ACC112 (cell line): ENCODE measurements around the gene FANCC.
A peak's percentile ranks its signal among the peaks of the same experiment; 100 is the strongest.

Experiments
- H2AFZ ChIP-seq: fragments of 200-600 bp; sonication (generic); one replicate; pipeline ENCODE4 v1.6.0; 2017; ENCODE audit warnings: antibody characterized with exemption, low read length; ENCODE audit not compliant: unreplicated experiment
- H3K27ac ChIP-seq: fragments of 200-600 bp; sonication (generic); 2 replicates; pipeline ENCODE4 v1.5.1; 2014; ENCODE audit warnings: low read depth, mild to moderate bottlenecking, antibody characterized with exemption, low read length, moderate library complexity
- H3K27me3 ChIP-seq: fragments of 200-600 bp; sonication (generic); 2 replicates; pipeline ENCODE4 v1.6.1; 2014; ENCODE audit warnings: mild to moderate bottlenecking, antibody characterized with exemption, low read length, moderate library complexity, mixed read lengths; ENCODE audit not compliant: insufficient read depth
- H3K36me3 ChIP-seq: fragments of 200-600 bp; sonication (generic); 2 replicates; pipeline ENCODE4 v1.6.1; 2016; ENCODE audit warnings: mild to moderate bottlenecking, antibody characterized with exemption, low read length, moderate library complexity, mixed read lengths; ENCODE audit not compliant: insufficient read depth
- H3K4me1 ChIP-seq: fragments of 200-600 bp; sonication (generic); one replicate; pipeline ENCODE4 v1.6.1; 2016; ENCODE audit warnings: low read length, mixed read lengths; ENCODE audit not compliant: insufficient read depth, unreplicated experiment, control insufficient read depth
- H3K4me3 ChIP-seq: fragments of 200-600 bp; sonication (generic); 2 replicates; pipeline ENCODE4 v1.5.1; 2014; ENCODE audit warnings: mild to moderate bottlenecking, low read depth, low read length
- H3K79me2 ChIP-seq: fragments of 200-600 bp; sonication (generic); one replicate; pipeline ENCODE4 v1.6.0; 2016; ENCODE audit warnings: low read length; ENCODE audit not compliant: control insufficient read depth, unreplicated experiment, insufficient read depth

Gene FANCC

GRCh38 chr9:95132366-95133324 lies 184.9 kb downstream of the FANCC start:
- H3K27me3 ChIP-seq, result no peaks in the 10 kb centered on the region
- H3K4me1 ChIP-seq, result no peaks in the 10 kb centered on the region
- no peak overlapping the region for H2AFZ ChIP-seq
- H3K79me2 ChIP-seq, result no peaks in the 10 kb centered on the region
- no peak overlapping the region for H3K4me3 ChIP-seq
- no peaks in the 10 kb centered on the region for H3K36me3 ChIP-seq
- no peak overlapping the region for H3K27ac ChIP-seq

- no peak overlapping the region for H3K27ac ChIP-seq
- H3K4me3 ChIP-seq, result no peak overlapping the region
- no peaks in the 10 kb centered on the region for H3K4me1 ChIP-seq
- H3K79me2 ChIP-seq, result no peaks in the 10 kb centered on the region
- H3K36me3 ChIP-seq, result no peaks in the 10 kb centered on the region
- H2AFZ ChIP-seq, result no peak overlapping the region
- no peaks in the 10 kb centered on the region for H3K27me3 ChIP-seq
These were observed 186.2 kb downstream of the FANCC start for GRCh38 chr9:95131023-95131943.

GRCh38 chr9:95130484-95130883 lies 187.0 kb downstream of the FANCC start:
- Histone ChIP-seq H3K27ac (no peak overlapping the region), H3K4me3 (no peak overlapping the region), H3K79me2 (no peaks in the 10 kb centered on the region)

GRCh38 chr9:95129476-95130291 lies 187.8 kb downstream of the FANCC start:
- Histone ChIP-seq H2AFZ (no peak overlapping the region), H3K4me1 (no peaks in the 10 kb centered on the region), H3K27me3 (no peaks in the 10 kb centered on the region), H3K36me3 (no peaks in the 10 kb centered on the region), H3K4me3 (no peak overlapping the region), H3K27ac (no peak overlapping the region), H3K79me2 (no peaks in the 10 kb centered on the region)

More at GRCh38 chr9:95130484-95130883, 187.0 kb downstream of the FANCC start:
- H2AFZ ChIP-seq, result no peak overlapping the region
- no peaks in the 10 kb centered on the region for H3K27me3 ChIP-seq
- H3K36me3 ChIP-seq, result no peaks in the 10 kb centered on the region
- no peaks in the 10 kb centered on the region for H3K4me1 ChIP-seq

GRCh38 chr9:95128177-95128524 lies 189.4 kb downstream of the FANCC start:
- Histone ChIP-seq H2AFZ (no peak overlapping the region), H3K27ac (no peak overlapping the region)

GRCh38 chr9:95127249-95128176 lies 190.0 kb downstream of the FANCC start:
- Histone ChIP-seq H2AFZ (peak overlapping the region; percentile 63), H3K36me3 (no peaks in the 10 kb centered on the region), H3K27me3 (no peaks in the 10 kb centered on the region), H3K4me1 (no peaks in the 10 kb centered on the region), H3K79me2 (no peaks in the 10 kb centered on the region), H3K27ac (no peak overlapping the region), H3K4me3 (peak overlapping the region; percentile 69)

More at GRCh38 chr9:95128177-95128524, 189.4 kb downstream of the FANCC start:
- no peaks in the 10 kb centered on the region for H3K4me1 ChIP-seq
- no peaks in the 10 kb centered on the region for H3K36me3 ChIP-seq
- H3K27me3 ChIP-seq, result no peaks in the 10 kb centered on the region
- no peaks in the 10 kb centered on the region for H3K79me2 ChIP-seq
- H3K4me3 ChIP-seq, result no peak overlapping the region

- Histone ChIP-seq H2AFZ (no peak overlapping the region), H3K4me3 (no peak overlapping the region), H3K79me2 (no peaks in the 10 kb centered on the region), H3K27me3 (no peaks in the 10 kb centered on the region), H3K36me3 (no peaks in the 10 kb centered on the region), H3K27ac (no peak overlapping the region), H3K4me1 (no peaks in the 10 kb centered on the region)
These were observed 190.8 kb downstream of the FANCC start for GRCh38 chr9:95126739-95127138.

- no peaks in the 10 kb centered on the region for H3K4me1 ChIP-seq
- H3K79me2 ChIP-seq, result no peaks in the 10 kb centered on the region
- H2AFZ ChIP-seq, result no peak overlapping the region
- H3K27ac ChIP-seq, result no peak overlapping the region
- H3K36me3 ChIP-seq, result no peaks in the 10 kb centered on the region
- no peak overlapping the region for H3K4me3 ChIP-seq
- no peaks in the 10 kb centered on the region for H3K27me3 ChIP-seq
These were observed 191.9 kb downstream of the FANCC start for GRCh38 chr9:95125652-95126051.

GRCh38 chr9:95124582-95125367 lies 192.7 kb downstream of the FANCC start:
- H3K27ac ChIP-seq, result no peak overlapping the region
- no peak overlapping the region for H3K4me3 ChIP-seq
- H2AFZ ChIP-seq, result no peak overlapping the region
- no peaks in the 10 kb centered on the region for H3K4me1 ChIP-seq
- H3K36me3 ChIP-seq, result no peaks in the 10 kb centered on the region
- H3K79me2 ChIP-seq, result no peaks in the 10 kb centered on the region
- no peaks in the 10 kb centered on the region for H3K27me3 ChIP-seq
